ENCODE measurements around the gene KIZ. TPM values are rescaled to one million over a fixed set of nuclear protein-coding genes. Genes with fewer than 3 reads are reported as not detected.

Gene KIZ
- polyA plus RNA-seq, 1 experiment, result 13.6 TPM

DNA sequence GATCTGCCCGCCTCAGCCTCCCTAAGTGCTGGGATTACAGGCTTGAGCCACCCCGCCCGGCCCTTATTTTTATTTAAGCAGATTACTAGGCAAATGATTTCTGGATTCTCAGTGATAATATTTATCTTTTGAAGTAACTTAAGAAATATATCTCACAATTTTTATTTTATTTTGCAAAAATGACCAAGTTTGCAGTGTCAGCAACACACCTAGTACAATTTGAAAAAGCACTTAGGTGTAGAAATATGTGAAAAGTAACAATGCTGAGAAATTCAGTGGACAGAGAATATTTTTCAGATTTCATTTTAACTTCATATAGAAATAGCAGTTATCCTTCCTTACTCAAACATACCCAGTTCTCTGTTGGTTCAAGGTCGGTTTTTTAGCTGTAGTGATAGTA is 98.3 kb downstream of the KIZ start:
- H3K27me3 ChIP-seq (ENCODE audit: control insufficient read depth, insufficient read depth, low read length), result no peaks in the 10 kb centered on the region
- DNase-seq (ENCODE audit: low read depth), result no peak
- no peak overlapping the region for H3K4me3 ChIP-seq (ENCODE audit: low read depth, low read length)
- POLR2A ChIA-PET, result no interaction called here
- TF ChIP-seq, protein P1, sequence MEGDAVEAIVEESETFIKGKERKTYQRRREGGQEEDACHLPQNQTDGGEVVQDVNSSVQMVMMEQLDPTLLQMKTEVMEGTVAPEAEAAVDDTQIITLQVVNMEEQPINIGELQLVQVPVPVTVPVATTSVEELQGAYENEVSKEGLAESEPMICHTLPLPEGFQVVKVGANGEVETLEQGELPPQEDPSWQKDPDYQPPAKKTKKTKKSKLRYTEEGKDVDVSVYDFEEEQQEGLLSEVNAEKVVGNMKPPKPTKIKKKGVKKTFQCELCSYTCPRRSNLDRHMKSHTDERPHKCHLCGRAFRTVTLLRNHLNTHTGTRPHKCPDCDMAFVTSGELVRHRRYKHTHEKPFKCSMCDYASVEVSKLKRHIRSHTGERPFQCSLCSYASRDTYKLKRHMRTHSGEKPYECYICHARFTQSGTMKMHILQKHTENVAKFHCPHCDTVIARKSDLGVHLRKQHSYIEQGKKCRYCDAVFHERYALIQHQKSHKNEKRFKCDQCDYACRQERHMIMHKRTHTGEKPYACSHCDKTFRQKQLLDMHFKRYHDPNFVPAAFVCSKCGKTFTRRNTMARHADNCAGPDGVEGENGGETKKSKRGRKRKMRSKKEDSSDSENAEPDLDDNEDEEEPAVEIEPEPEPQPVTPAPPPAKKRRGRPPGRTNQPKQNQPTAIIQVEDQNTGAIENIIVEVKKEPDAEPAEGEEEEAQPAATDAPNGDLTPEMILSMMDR (IDR thresholded peaks at IDR 0.05; ENCODE audit: insufficient read depth, low read depth, low read length), result no peak
- CTCF ChIA-PET, result interaction anchor here (3.8 kb wide), 1 partner anchor 11 kb away, joined by 36 read pairs; no protein-coding TSS in a partner anchor
- no peaks in the 10 kb centered on the region; the same call in 1 of the 2 replicates for H3K36me3 ChIP-seq (ENCODE audit: control insufficient read depth, insufficient read depth, low read length)

DNA sequence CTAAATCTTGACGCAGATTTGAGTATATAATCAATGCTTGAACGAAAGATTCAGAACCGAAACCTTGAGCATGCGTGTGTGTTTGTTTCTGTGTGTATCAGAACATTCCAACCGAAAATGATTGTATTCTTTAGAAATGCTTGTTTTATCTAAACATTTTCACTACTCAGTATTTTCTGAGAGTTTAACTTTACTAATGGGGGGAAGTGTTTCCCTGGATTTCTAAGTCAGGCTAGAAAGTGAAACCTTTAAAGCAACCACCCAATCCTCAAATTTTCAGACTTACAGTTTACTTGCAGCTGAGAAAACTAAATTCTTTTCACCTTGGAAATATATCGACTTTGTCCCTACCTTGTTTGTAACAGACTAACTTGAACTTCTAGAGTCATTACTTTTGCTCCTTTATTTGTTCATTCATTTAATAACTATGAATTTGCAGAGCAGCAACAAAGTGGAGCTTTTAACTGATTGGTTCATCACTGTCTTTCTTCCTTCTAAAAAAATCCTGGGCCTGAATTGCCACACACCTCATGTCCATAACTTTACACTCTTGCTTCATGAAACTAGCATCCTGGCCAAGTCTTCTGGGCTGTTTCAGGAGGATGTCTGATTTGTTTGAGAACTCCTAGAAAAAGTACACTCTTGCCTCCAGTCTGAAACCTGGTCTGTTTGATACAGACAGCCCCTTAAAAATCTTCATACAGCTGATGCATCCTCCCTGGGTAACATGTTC is 99.5 kb downstream of the KIZ start:
- Histone ChIP-seq H3K27me3 (ENCODE audit: control insufficient read depth, insufficient read depth, low read length) (no peaks in the 10 kb centered on the region), H3K36me3 (ENCODE audit: control insufficient read depth, insufficient read depth, low read length) (no peaks in the 10 kb centered on the region; the same call in 1 of the 2 replicates), H3K4me3 (ENCODE audit: low read depth, low read length) (no peak overlapping the region)
- ChIA-PET CTCF (interaction anchor here (0.6 to 3.8 kb wide), 4 partner anchors 10 to 1826 kb away, joined by 3 to 36 read pairs (median 8); no protein-coding TSS in a partner anchor), POLR2A (no interaction called here)
- TF ChIP-seq, protein P1 (IDR thresholded peaks at IDR 0.05; ENCODE audit: insufficient read depth, low read depth, low read length), result no peak
- DNase-seq (ENCODE audit: low read depth), result no peak

DNA sequence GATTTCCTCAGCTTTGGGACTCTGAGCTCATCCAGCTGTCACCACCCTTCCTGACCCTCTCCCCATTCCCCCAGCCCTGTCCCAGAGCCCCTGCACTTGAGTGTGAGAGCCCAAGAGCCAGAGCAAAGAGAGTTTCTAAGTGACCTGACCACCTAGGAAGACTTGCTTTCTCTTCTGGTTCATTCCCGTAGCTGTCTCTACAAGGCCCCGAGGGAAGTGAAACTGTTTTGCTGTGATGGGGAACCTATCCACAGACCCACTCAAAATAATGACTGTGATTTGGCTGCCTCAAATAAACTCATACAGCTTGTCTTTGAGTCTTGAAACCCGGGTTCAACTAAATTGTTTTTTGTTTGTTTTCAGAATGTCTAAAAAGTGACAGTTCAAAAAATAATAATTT is 102.6 kb downstream of the KIZ start:
- Histone ChIP-seq H3K27me3 (ENCODE audit: control insufficient read depth, insufficient read depth, low read length) (no peaks in the 10 kb centered on the region), H3K36me3 (ENCODE audit: control insufficient read depth, insufficient read depth, low read length) (0 out of 2 replicates have a peak, but pooled peaks cover 3% of the 10 kb centered on the region), H3K4me3 (ENCODE audit: low read depth, low read length) (no peak overlapping the region)
- no peak for DNase-seq (ENCODE audit: low read depth)
- CTCF ChIA-PET, result interaction anchor here (1.0 to 1.8 kb wide), 2 partner anchors 44 to 277 kb away, joined by 3 to 12 read pairs; no protein-coding TSS in a partner anchor
- TF ChIP-seq, protein P1 (IDR thresholded peaks at IDR 0.05; ENCODE audit: insufficient read depth, low read depth, low read length), result no peak
- POLR2A ChIA-PET, result no interaction called here

DNA sequence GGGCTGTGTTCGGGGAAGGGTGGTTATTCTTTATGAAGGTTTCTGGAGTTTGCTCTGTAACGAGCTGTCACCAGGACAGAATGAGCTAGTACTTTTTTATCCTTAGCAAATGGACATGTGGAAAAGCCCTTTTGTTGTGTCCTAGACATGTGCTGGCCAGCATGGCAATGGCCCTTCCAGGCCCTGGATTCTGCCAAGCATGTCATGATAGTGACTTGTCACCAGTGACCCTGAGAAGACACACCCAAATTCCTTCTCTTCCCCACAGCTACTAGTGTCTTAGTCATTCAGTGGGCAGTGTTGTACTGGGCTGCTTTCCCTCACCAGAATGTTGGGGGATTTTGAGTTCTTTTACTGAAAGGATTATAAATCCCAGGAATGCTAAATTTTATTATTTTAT is 103.3 kb downstream of the KIZ start:
- Histone ChIP-seq H3K4me3 (ENCODE audit: low read depth, low read length) (no peak overlapping the region), H3K36me3 (ENCODE audit: control insufficient read depth, insufficient read depth, low read length) (0 out of 2 replicates have a peak, but pooled peaks cover 3% of the 10 kb centered on the region), H3K27me3 (ENCODE audit: control insufficient read depth, insufficient read depth, low read length) (no peaks in the 10 kb centered on the region)
- ChIA-PET POLR2A (no interaction called here), CTCF (interaction anchor here (1.0 to 1.8 kb wide), 2 partner anchors 45 to 276 kb away, joined by 3 to 12 read pairs; no protein-coding TSS in a partner anchor)
- DNase-seq (ENCODE audit: low read depth), result no peak
- TF ChIP-seq, protein P1 (IDR thresholded peaks at IDR 0.05; ENCODE audit: insufficient read depth, low read depth, low read length), result no peak

DNA sequence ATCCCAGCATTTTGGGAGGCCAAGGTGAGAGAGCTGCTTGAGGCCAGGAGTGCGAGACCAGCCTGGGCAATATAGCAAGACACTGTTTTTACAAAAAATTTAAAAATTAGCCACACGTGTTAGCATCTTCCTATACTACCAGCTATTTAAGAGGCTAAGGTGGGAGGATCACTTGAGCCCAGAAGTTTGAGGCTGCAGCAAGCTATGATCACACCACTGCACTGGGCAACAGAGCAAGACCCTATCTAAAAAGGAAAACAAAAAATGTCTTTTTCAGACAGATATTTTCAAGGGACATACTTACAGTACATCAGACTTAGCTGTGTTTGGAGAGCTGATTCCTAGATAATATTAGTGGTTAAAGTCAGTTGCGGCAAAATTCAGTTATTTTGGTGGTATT is 104.3 kb downstream of the KIZ start:
- ChIA-PET CTCF (interaction anchor here (1.0 to 1.2 kb wide), 2 partner anchors 275 to 370 kb away, joined by 4 read pairs; no protein-coding TSS in a partner anchor), POLR2A (no interaction called here)
- no peak for DNase-seq (ENCODE audit: low read depth)
- Histone ChIP-seq H3K4me3 (ENCODE audit: low read depth, low read length) (no peak overlapping the region), H3K27me3 (ENCODE audit: control insufficient read depth, insufficient read depth, low read length) (no peaks in the 10 kb centered on the region), H3K36me3 (ENCODE audit: control insufficient read depth, insufficient read depth, low read length) (0 out of 2 replicates have a peak, but pooled peaks cover 3% of the 10 kb centered on the region)
- TF ChIP-seq, protein P1 (IDR thresholded peaks at IDR 0.05; ENCODE audit: insufficient read depth, low read depth, low read length), result no peak
